ENCODE data around the gene HS2ST1.
A peak's percentile ranks its signal among the peaks of the same experiment; 100 is the strongest.

The HS2ST1 gene

DNA sequence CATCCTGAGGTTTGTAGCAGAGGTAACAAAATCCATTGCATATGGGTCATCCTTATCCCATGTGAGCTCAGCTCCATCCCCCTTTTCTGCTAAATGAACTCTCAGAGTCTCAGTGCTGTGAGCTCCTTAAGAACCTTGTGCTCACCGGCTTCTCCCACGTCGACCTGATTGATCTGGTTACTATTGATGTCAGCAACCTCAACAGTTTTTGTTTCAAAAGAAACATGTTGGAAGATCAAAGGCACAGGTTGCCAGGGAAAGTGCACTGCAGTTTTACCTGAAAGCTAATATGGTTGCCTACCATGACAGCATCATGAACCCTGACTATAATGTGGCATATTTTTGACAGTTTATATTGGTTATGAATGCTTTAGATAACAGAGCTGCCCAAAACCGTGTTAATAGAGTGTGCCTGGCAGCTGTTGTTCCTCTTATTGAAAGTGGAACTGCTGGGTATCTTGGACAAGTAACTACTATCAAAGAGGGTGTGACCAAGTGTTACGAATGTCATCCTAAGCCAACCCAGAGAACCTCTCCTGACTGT, 131.4 kb downstream of the HS2ST1 start:
- H3K79me2 ChIP-seq (ENCODE audit: insufficient read depth, low read length), result peaks cover 48% of the 10 kb centered on the region
- peaks cover 58% of the 10 kb centered on the region for H3K4me1 ChIP-seq (ENCODE audit: insufficient read depth, low read length, severe bottlenecking)
- H4K20me1 ChIP-seq (ENCODE audit: insufficient read depth, low read length), result no peaks in the 10 kb centered on the region
- H3K27ac ChIP-seq (ENCODE audit: low read depth, low read length, poor library complexity, severe bottlenecking), result peak overlapping the region; percentile 20
- TF ChIP-seq, protein P1, sequence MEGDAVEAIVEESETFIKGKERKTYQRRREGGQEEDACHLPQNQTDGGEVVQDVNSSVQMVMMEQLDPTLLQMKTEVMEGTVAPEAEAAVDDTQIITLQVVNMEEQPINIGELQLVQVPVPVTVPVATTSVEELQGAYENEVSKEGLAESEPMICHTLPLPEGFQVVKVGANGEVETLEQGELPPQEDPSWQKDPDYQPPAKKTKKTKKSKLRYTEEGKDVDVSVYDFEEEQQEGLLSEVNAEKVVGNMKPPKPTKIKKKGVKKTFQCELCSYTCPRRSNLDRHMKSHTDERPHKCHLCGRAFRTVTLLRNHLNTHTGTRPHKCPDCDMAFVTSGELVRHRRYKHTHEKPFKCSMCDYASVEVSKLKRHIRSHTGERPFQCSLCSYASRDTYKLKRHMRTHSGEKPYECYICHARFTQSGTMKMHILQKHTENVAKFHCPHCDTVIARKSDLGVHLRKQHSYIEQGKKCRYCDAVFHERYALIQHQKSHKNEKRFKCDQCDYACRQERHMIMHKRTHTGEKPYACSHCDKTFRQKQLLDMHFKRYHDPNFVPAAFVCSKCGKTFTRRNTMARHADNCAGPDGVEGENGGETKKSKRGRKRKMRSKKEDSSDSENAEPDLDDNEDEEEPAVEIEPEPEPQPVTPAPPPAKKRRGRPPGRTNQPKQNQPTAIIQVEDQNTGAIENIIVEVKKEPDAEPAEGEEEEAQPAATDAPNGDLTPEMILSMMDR (IDR thresholded peaks at IDR 0.05; ENCODE audit: low read length), result no peak
- H3K9me3 ChIP-seq (ENCODE audit: low read length), result peaks cover 3% of the 10 kb centered on the region; the same call in 1 of the 2 replicates
- H2AFZ ChIP-seq (ENCODE audit: low read length), result no peak overlapping the region
- no peak overlapping the region for H3K4me3 ChIP-seq (ENCODE audit: low read depth, low read length, poor library complexity, severe bottlenecking)
- H3K9me2 ChIP-seq (ENCODE audit: low read depth, low read length), result no peaks in the 10 kb centered on the region
- H3K27me3 ChIP-seq (ENCODE audit: insufficient read depth, low read length), result no peaks in the 10 kb centered on the region
- peak overlapping the region; percentile 12; the same call in 1 of the 2 replicates for H3K4me2 ChIP-seq (ENCODE audit: low read length)
- H3F3A ChIP-seq (ENCODE audit: insufficient read depth, low read length), result no peaks in the 10 kb centered on the region
- peaks cover 7% of the 10 kb centered on the region; the same call in 1 of the 2 replicates for H3K36me3 ChIP-seq (ENCODE audit: insufficient read depth, low read length)
- H3K9ac ChIP-seq (ENCODE audit: low read length), result no peak overlapping the region

DNA sequence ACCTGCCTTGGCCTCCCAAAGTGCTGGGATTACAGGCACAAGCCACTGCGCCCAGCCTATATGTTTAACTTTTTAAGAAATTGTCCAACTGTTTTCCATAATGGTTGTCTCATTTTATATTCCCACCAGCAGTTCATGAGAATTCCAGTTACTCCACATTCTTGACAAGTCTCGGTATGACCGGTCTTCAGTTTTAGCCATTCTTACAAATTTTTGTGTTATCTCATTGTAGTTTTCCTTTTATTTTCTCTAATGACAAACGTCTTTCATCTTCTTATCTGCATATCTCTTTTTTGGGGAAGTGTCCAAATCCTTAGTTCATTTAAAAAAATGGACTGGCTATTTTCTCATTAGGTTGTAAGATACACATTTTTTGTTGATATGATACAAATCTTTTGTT, 132.5 kb downstream of the HS2ST1 start:
- TF ChIP-seq, protein P1 (IDR thresholded peaks at IDR 0.05; ENCODE audit: low read length), result no peak
- TF ChIP-seq EZH2 (IDR thresholded peaks at IDR 0.05; ENCODE audit: borderline replicate concordance, low read length), result no peak
- Histone ChIP-seq H3K36me3 (ENCODE audit: insufficient read depth, low read length) (peaks cover 7% of the 10 kb centered on the region; the same call in 1 of the 2 replicates), H3K4me1 (ENCODE audit: insufficient read depth, low read length, severe bottlenecking) (peaks cover 64% of the 10 kb centered on the region), H3K4me2 (ENCODE audit: low read length) (no peak overlapping the region), H3K79me2 (ENCODE audit: insufficient read depth, low read length) (peaks cover 50% of the 10 kb centered on the region), H3K27me3 (ENCODE audit: insufficient read depth, low read length) (no peaks in the 10 kb centered on the region), H3K4me3 (ENCODE audit: low read depth, low read length, poor library complexity, severe bottlenecking) (no peak overlapping the region), H3K9ac (ENCODE audit: low read length) (no peak overlapping the region), H4K20me1 (ENCODE audit: insufficient read depth, low read length) (no peaks in the 10 kb centered on the region), H3K9me3 (ENCODE audit: low read length) (peaks cover 3% of the 10 kb centered on the region; the same call in 1 of the 2 replicates), H3F3A (ENCODE audit: insufficient read depth, low read length) (no peaks in the 10 kb centered on the region), H3K27ac (ENCODE audit: low read depth, low read length, poor library complexity, severe bottlenecking) (no peak overlapping the region), H3K9me2 (ENCODE audit: low read depth, low read length) (no peaks in the 10 kb centered on the region), H2AFZ (ENCODE audit: low read length) (no peak overlapping the region)

DNA sequence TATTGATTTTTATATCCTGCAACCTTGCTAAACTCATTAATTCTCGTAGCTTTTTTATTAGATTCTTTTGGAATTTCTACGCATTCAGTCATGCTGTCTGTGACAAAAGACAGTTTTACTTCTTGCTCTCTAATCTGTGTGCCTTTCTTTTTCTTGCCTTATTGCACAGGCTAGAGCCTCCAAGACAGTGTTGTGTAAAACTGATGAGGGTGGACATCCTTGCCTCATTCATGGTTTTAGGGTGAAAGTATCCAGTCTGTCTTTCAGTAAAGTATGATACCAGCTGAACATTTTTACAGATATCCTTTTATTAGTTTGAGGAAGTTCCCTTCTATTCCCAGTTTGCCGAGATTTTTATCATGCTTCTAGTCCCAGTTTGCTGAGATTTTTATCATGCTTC, 133.8 kb downstream of the HS2ST1 start:
- TF ChIP-seq EZH2 (IDR thresholded peaks at IDR 0.05; ENCODE audit: borderline replicate concordance, low read length), result no peak
- Histone ChIP-seq H3F3A (ENCODE audit: insufficient read depth, low read length) (no peaks in the 10 kb centered on the region), H3K36me3 (ENCODE audit: insufficient read depth, low read length) (peaks cover 7% of the 10 kb centered on the region; the same call in 1 of the 2 replicates), H3K4me3 (ENCODE audit: low read depth, low read length, poor library complexity, severe bottlenecking) (no peak overlapping the region), H2AFZ (ENCODE audit: low read length) (no peak overlapping the region), H3K79me2 (ENCODE audit: insufficient read depth, low read length) (peaks cover 48% of the 10 kb centered on the region), H3K9me3 (ENCODE audit: low read length) (peaks cover 3% of the 10 kb centered on the region; the same call in 1 of the 2 replicates), H3K27me3 (ENCODE audit: insufficient read depth, low read length) (no peaks in the 10 kb centered on the region), H3K4me2 (ENCODE audit: low read length) (no peak overlapping the region), H3K4me1 (ENCODE audit: insufficient read depth, low read length, severe bottlenecking) (peaks cover 64% of the 10 kb centered on the region), H3K9me2 (ENCODE audit: low read depth, low read length) (no peaks in the 10 kb centered on the region), H3K9ac (ENCODE audit: low read length) (no peak overlapping the region), H4K20me1 (ENCODE audit: insufficient read depth, low read length) (no peaks in the 10 kb centered on the region), H3K27ac (ENCODE audit: low read depth, low read length, poor library complexity, severe bottlenecking) (no peak overlapping the region)

DNA sequence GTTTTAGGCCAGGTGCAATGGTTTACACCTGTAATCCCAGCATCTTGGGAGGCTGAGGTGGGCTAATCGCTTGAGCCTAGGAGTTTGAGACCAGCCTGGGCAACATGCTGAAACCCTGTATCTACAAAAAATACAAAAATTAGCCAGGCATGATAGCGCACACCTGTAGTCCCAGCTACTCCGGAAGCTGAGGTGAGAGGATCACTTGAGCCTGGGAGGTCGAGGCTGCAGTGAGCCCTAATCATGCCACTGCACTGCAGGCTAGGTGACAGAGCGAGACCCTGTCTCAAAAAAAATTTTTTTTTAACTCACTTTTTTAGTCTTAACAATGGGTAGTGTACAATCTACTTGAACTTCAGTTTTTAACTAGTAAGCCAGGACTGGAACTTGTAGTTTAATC, 137.5 kb downstream of the HS2ST1 start:
- Histone ChIP-seq H3K4me3 (ENCODE audit: low read depth, low read length, poor library complexity, severe bottlenecking) (peak overlapping the region; percentile 39), H4K20me1 (ENCODE audit: insufficient read depth, low read length) (no peaks in the 10 kb centered on the region), H2AFZ (ENCODE audit: low read length) (no peak overlapping the region), H3K79me2 (ENCODE audit: insufficient read depth, low read length) (peaks cover 51% of the 10 kb centered on the region), H3K9me3 (ENCODE audit: low read length) (peaks cover 3% of the 10 kb centered on the region; the same call in 1 of the 2 replicates), H3K4me1 (ENCODE audit: insufficient read depth, low read length, severe bottlenecking) (peaks cover 73% of the 10 kb centered on the region), H3K9ac (ENCODE audit: low read length) (peak overlapping the region; percentile 43; the same call in 1 of the 2 replicates), H3F3A (ENCODE audit: insufficient read depth, low read length) (no peaks in the 10 kb centered on the region), H3K9me2 (ENCODE audit: low read depth, low read length) (no peaks in the 10 kb centered on the region), H3K27ac (ENCODE audit: low read depth, low read length, poor library complexity, severe bottlenecking) (peak overlapping the region; percentile 85), H3K36me3 (ENCODE audit: insufficient read depth, low read length) (peaks cover 7% of the 10 kb centered on the region; the same call in 1 of the 2 replicates), H3K27me3 (ENCODE audit: insufficient read depth, low read length) (no peaks in the 10 kb centered on the region), H3K4me2 (ENCODE audit: low read length) (peak overlapping the region; percentile 66)
- TF ChIP-seq, protein P1 (IDR thresholded peaks at IDR 0.05; ENCODE audit: low read length), result no peak
- TF ChIP-seq EZH2 (IDR thresholded peaks at IDR 0.05; ENCODE audit: borderline replicate concordance, low read length), result no peak

Data from OCI-LY1 (cell line).